Measurements from ENCODE around the gene RDH16. TPM values are rescaled to one million over a fixed set of nuclear protein-coding genes. Genes with fewer than 3 reads are reported as not detected.
"Not testable (repeated sequence)": the region's sequence is repeated elsewhere in the genome, so short reads cannot be mapped to it uniquely, and the experiment has no call there.

RDH16 gene
- total RNA-seq, 1 experiment from 2014 or later = 0.08 TPM

DNA sequence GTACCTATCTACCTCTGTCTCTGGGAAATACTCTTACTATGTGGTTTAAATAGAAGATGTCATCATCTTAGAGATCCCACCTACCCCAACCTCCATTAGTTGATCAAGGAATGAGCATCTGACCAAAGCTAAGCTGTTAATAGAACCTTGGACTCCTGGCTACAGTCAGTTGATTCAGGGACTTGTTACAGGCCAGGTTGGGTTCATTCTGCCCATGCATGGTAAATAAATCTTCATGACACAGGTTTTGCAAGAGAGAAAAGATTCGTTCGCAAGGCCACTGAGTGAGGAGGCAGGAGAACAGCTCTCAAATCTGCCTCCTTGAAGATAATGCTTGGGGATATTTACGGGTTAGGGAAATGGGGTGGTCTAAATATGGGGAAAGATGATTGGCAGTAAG lies 42.7 kb downstream of the RDH16 start:
- CTCF ChIA-PET = no interaction called here
- no peak for ATAC-seq
- Histone ChIP-seq H3K4me1 (ENCODE audit: control insufficient read depth, insufficient read depth, low read length) (no peaks in the 10 kb centered on the region), H3K27ac (ENCODE audit: low read length) (no peak overlapping the region), H3K36me3 (ENCODE audit: control insufficient read depth, insufficient read depth, low read length) (no peaks in the 10 kb centered on the region), H3K9me3 (ENCODE audit: control insufficient read depth, insufficient read depth, low read depth, low read length) (no peaks in the 10 kb centered on the region), H3K27me3 (ENCODE audit: control insufficient read depth, insufficient read depth, low read length) (peaks cover 6% of the 10 kb centered on the region; the same call in 1 of the 2 replicates), H3K4me3 (ENCODE audit: low read depth in 2 of 2, low read length in 2 of 2) (no peak overlapping the region)
- TF ChIP-seq TCF7L2 (IDR thresholded peaks at IDR 0.05; ENCODE audit: low read depth, low read length) = no peak
- TF ChIP-seq, protein P1, sequence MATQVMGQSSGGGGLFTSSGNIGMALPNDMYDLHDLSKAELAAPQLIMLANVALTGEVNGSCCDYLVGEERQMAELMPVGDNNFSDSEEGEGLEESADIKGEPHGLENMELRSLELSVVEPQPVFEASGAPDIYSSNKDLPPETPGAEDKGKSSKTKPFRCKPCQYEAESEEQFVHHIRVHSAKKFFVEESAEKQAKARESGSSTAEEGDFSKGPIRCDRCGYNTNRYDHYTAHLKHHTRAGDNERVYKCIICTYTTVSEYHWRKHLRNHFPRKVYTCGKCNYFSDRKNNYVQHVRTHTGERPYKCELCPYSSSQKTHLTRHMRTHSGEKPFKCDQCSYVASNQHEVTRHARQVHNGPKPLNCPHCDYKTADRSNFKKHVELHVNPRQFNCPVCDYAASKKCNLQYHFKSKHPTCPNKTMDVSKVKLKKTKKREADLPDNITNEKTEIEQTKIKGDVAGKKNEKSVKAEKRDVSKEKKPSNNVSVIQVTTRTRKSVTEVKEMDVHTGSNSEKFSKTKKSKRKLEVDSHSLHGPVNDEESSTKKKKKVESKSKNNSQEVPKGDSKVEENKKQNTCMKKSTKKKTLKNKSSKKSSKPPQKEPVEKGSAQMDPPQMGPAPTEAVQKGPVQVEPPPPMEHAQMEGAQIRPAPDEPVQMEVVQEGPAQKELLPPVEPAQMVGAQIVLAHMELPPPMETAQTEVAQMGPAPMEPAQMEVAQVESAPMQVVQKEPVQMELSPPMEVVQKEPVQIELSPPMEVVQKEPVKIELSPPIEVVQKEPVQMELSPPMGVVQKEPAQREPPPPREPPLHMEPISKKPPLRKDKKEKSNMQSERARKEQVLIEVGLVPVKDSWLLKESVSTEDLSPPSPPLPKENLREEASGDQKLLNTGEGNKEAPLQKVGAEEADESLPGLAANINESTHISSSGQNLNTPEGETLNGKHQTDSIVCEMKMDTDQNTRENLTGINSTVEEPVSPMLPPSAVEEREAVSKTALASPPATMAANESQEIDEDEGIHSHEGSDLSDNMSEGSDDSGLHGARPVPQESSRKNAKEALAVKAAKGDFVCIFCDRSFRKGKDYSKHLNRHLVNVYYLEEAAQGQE (IDR thresholded peaks at IDR 0.05; ENCODE audit: insufficient read depth in 1 of 2, low read depth in 2 of 2, low read length in 1 of 2) = no peak
- TF ChIP-seq SIN3A (IDR thresholded peaks at IDR 0.05; ENCODE audit: borderline replicate concordance, insufficient read depth, low read depth, low read length) = no peak
- TF ChIP-seq, protein P2, sequence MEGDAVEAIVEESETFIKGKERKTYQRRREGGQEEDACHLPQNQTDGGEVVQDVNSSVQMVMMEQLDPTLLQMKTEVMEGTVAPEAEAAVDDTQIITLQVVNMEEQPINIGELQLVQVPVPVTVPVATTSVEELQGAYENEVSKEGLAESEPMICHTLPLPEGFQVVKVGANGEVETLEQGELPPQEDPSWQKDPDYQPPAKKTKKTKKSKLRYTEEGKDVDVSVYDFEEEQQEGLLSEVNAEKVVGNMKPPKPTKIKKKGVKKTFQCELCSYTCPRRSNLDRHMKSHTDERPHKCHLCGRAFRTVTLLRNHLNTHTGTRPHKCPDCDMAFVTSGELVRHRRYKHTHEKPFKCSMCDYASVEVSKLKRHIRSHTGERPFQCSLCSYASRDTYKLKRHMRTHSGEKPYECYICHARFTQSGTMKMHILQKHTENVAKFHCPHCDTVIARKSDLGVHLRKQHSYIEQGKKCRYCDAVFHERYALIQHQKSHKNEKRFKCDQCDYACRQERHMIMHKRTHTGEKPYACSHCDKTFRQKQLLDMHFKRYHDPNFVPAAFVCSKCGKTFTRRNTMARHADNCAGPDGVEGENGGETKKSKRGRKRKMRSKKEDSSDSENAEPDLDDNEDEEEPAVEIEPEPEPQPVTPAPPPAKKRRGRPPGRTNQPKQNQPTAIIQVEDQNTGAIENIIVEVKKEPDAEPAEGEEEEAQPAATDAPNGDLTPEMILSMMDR (IDR thresholded peaks at IDR 0.05) = no peak
- no peak for TF ChIP-seq POLR2AphosphoS5 (IDR thresholded peaks at IDR 0.05; ENCODE audit: low read depth, low read length)
- BruUV-seq (replicated peaks) = no TSS peak
- intact Hi-C loops (cut with micrococcal nuclease; ENCODE audit: unreplicated experiment) = no loop called here
- no peak for DNase-seq (ENCODE audit: low read depth, low spot score)
- POLR2A ChIA-PET = no interaction called here
- in situ Hi-C loops (cut with HindIII; ENCODE audit: low pct_unique_long_range_greater_than_20kb, low sequenced_read_pairs) = no loop called here

DNA sequence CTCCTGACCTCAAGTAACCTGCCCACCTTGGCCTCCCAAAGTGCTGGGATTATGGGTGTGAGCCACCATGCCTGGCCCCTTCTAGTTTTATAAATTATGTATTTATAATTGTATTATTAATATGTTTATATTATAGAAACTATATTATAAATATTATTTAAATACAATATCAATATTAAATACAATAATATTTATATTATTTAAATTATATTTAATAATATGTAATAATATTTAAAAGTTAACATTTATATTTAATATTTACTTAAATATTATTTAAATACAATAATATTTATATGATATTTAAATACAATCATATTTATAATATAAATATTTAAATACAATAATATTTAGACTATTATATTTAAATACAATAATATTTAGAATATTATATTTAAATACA lies 43.2 kb downstream of the RDH16 start:
- intact Hi-C loops (cut with micrococcal nuclease; ENCODE audit: unreplicated experiment) (no loop called here), in situ Hi-C loops (cut with HindIII; ENCODE audit: low pct_unique_long_range_greater_than_20kb, low sequenced_read_pairs) (no loop called here)
- no peak for DNase-seq (ENCODE audit: low read depth, low spot score)
- no TSS peak for BruUV-seq (replicated peaks)
- POLR2A ChIA-PET = no interaction called here
- no peak for ATAC-seq
- peaks cover 6% of the 10 kb centered on the region; the same call in 1 of the 2 replicates for H3K27me3 ChIP-seq (ENCODE audit: control insufficient read depth, insufficient read depth, low read length)
- no peak overlapping the region for H3K4me3 ChIP-seq (ENCODE audit: low read depth in 2 of 2, low read length in 2 of 2)
- no peaks in the 10 kb centered on the region for H3K4me1 ChIP-seq (ENCODE audit: control insufficient read depth, insufficient read depth, low read length)
- H3K27ac ChIP-seq (ENCODE audit: low read length) = no peak overlapping the region
- H3K9me3 ChIP-seq (ENCODE audit: control insufficient read depth, insufficient read depth, low read depth, low read length) = no peaks in the 10 kb centered on the region
- CTCF ChIA-PET = no interaction called here
- TF ChIP-seq, protein P1 (IDR thresholded peaks at IDR 0.05; ENCODE audit: insufficient read depth in 1 of 2, low read depth in 2 of 2, low read length in 1 of 2) = no peak
- TF ChIP-seq TCF7L2 (IDR thresholded peaks at IDR 0.05; ENCODE audit: low read depth, low read length) = no peak
- no peak for TF ChIP-seq POLR2AphosphoS5 (IDR thresholded peaks at IDR 0.05; ENCODE audit: low read depth, low read length)
- TF ChIP-seq SIN3A (IDR thresholded peaks at IDR 0.05; ENCODE audit: borderline replicate concordance, insufficient read depth, low read depth, low read length) = no peak
- TF ChIP-seq, protein P2 (IDR thresholded peaks at IDR 0.05) = no peak
- no peaks in the 10 kb centered on the region for H3K36me3 ChIP-seq (ENCODE audit: control insufficient read depth, insufficient read depth, low read length)

DNA sequence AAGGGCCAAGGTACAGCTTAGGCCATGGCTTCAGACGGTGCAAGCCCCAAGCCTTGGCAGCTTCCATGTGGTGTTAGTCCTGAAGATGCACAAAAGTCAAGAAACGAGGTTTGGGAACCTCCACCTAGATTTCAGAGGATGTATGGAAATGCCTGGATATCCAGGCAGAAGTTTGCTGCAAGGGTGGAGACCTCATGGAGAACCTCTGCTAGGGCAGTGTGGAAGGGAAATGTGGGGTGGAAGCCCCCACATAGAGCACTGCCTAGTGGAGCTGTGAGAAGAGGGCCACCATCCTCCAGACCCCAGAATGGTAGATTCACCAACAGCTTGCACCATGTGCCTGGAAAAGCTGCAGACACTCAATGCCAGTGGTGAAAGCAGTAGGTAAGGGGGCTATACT lies 48.0 kb downstream of the RDH16 start:
- H3K4me1 ChIP-seq (ENCODE audit: control insufficient read depth, insufficient read depth, low read length); H3K36me3 ChIP-seq (ENCODE audit: control insufficient read depth, insufficient read depth, low read length); in situ Hi-C loops (cut with HindIII; ENCODE audit: low pct_unique_long_range_greater_than_20kb, low sequenced_read_pairs); DNase-seq (ENCODE audit: low read depth, low spot score); ATAC-seq; H3K9me3 ChIP-seq (ENCODE audit: control insufficient read depth, insufficient read depth, low read depth, low read length); H3K27ac ChIP-seq (ENCODE audit: low read length); H3K4me3 ChIP-seq (ENCODE audit: low read depth in 2 of 2, low read length in 2 of 2); BruUV-seq (replicated peaks); POLR2A ChIA-PET; intact Hi-C loops (cut with micrococcal nuclease; ENCODE audit: unreplicated experiment); H3K27me3 ChIP-seq (ENCODE audit: control insufficient read depth, insufficient read depth, low read length); CTCF ChIA-PET: not testable (repeated sequence)

Data from Panc1 (cell line).